Astrocyte of the spinal cord (primary cell): ENCODE data around the gene SPATS2L.

Source experiments
- DNase-seq: peaks from one replicate; pipeline ENCODE4 v3.0.0; 2011; ENCODE audit warnings: low read depth, low spot score
- H3K4me3 ChIP-seq: 2 replicates; pipeline ENCODE4 v1.5.1; 2011; ENCODE audit warnings: low read depth, mild to moderate bottlenecking, low read length, moderate library complexity
- CTCF ChIP-seq: IDR thresholded peaks from 2 replicates; pipeline ENCODE4 v1.5.1; 2012; ENCODE audit warnings: low read depth, mild to moderate bottlenecking, low read length, inconsistent platforms
- in situ Hi-C: cut with HindIII; loops from 2 replicates; pipeline ENCODE4 v1.10.0; 2017; ENCODE audit warnings: low sequenced_read_pairs

The SPATS2L gene

GRCh38 chr2:200448455-200448854, 142.0 kb downstream of the SPATS2L start:
- DNase-seq: no peak
- no peak for TF ChIP-seq CTCF
- H3K4me3 ChIP-seq: no peak overlapping the region
- in situ Hi-C loops: no loop called here

GRCh38 chr2:200449149-200449548, 142.7 kb downstream of the SPATS2L start:
- in situ Hi-C loops: no loop called here
- TF ChIP-seq CTCF: no peak
- H3K4me3 ChIP-seq: no peak overlapping the region
- DNase-seq: no peak

- in situ Hi-C loops: no loop called here
- no peak for DNase-seq
- H3K4me3 ChIP-seq: no peak overlapping the region
- no peak for TF ChIP-seq CTCF
Measured at GRCh38 chr2:200450288-200450687, 143.8 kb downstream of the SPATS2L start.

GRCh38 chr2:200451511-200451910, 145.0 kb downstream of the SPATS2L start:
- no peak overlapping the region for H3K4me3 ChIP-seq

GRCh38 chr2:200452377-200452776, 145.9 kb downstream of the SPATS2L start:
- in situ Hi-C loops: no loop called here
- TF ChIP-seq CTCF: no peak
- H3K4me3 ChIP-seq: no peak overlapping the region
- DNase-seq: no peak

More at GRCh38 chr2:200451511-200451910, 145.0 kb downstream of the SPATS2L start:
- TF ChIP-seq CTCF: no peak
- DNase-seq: no peak
- in situ Hi-C loops: no loop called here

- in situ Hi-C loops: no loop called here
- H3K4me3 ChIP-seq: no peak overlapping the region
- TF ChIP-seq CTCF: no peak
- DNase-seq: no peak
Measured at GRCh38 chr2:200453142-200453852, 146.8 kb downstream of the SPATS2L start.
